GM12875 (cell line): Measurements from ENCODE around the gene AMPD2.
"Not testable (repeated sequence)": the region's sequence is repeated elsewhere in the genome, so short reads cannot be mapped to it uniquely, and the experiment has no call there.

ENCODE experiments used
- H3K4me3 ChIP-seq: one replicate; pipeline ENCODE4 v1.5.1; 2011; ENCODE audit warnings: low read depth, low read length, control low read depth
- CTCF ChIP-seq: IDR thresholded peaks from 2 replicates; pipeline ENCODE4 v1.5.1; 2011; ENCODE audit warnings: low read depth, mild to moderate bottlenecking, control low read depth, inconsistent platforms, low read length, moderate library complexity, borderline replicate concordance; ENCODE audit not compliant: insufficient read depth

Gene AMPD2

GRCh38 chr1:109659997-109660690 lies 40.5 kb downstream of the AMPD2 start:
- no peak overlapping the region for H3K4me3 ChIP-seq

GRCh38 chr1:109660691-109661026 lies 41.0 kb downstream of the AMPD2 start:
- H3K4me3 ChIP-seq: not testable (repeated sequence)

More at GRCh38 chr1:109659997-109660690, 40.5 kb downstream of the AMPD2 start:
- no peak for TF ChIP-seq CTCF

GRCh38 chr1:109661391-109661790 lies 41.8 kb downstream of the AMPD2 start:
- no peak overlapping the region for H3K4me3 ChIP-seq
- no peak for TF ChIP-seq CTCF

- no peak overlapping the region for H3K4me3 ChIP-seq
- TF ChIP-seq CTCF: no peak
These were observed 45.0 kb downstream of the AMPD2 start for GRCh38 chr1:109664671-109665070.

GRCh38 chr1:109667452-109668122 lies 48.0 kb downstream of the AMPD2 start, which contains the start of gene GSTM2:
GSTM2 (plus strand) TSS chr1:109668057; CDS start chr1:109668116, 59 bp downstream.
- no peak for TF ChIP-seq CTCF
- peak within 1 kb of the TSS; percentile 29 for H3K4me3 ChIP-seq

- no peak for TF ChIP-seq CTCF
- H3K4me3 ChIP-seq: peak overlapping the region; percentile 29
These were observed 48.6 kb downstream of the AMPD2 start for GRCh38 chr1:109668123-109668775.

- no peak for TF ChIP-seq CTCF
- peak overlapping the region; percentile 23 for H3K4me3 ChIP-seq
These were observed 49.8 kb downstream of the AMPD2 start for GRCh38 chr1:109669246-109669948.

GRCh38 chr1:109669949-109670302 lies 50.3 kb downstream of the AMPD2 start:
- not testable (repeated sequence) for H3K4me3 ChIP-seq
